CD4-positive, alpha-beta T cell treated with Interleukin-15 for 1 hour (primary cell): ENCODE data around the gene TFDP1.

Source experiments
- DNase-seq: peaks from one replicate; pipeline ENCODE4 v3.0.0-alpha.2; 2020

TFDP1 gene, protein sequence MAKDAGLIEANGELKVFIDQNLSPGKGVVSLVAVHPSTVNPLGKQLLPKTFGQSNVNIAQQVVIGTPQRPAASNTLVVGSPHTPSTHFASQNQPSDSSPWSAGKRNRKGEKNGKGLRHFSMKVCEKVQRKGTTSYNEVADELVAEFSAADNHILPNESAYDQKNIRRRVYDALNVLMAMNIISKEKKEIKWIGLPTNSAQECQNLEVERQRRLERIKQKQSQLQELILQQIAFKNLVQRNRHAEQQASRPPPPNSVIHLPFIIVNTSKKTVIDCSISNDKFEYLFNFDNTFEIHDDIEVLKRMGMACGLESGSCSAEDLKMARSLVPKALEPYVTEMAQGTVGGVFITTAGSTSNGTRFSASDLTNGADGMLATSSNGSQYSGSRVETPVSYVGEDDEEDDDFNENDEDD

GRCh38 chr13:113584205-113584869 is at the start of gene TFDP1:
TFDP1 (plus strand) TSS chr13:113584753; CDS start chr13:113585838, 1,085 bp downstream.
- DNase-seq: peak; percentile 79

DNA sequence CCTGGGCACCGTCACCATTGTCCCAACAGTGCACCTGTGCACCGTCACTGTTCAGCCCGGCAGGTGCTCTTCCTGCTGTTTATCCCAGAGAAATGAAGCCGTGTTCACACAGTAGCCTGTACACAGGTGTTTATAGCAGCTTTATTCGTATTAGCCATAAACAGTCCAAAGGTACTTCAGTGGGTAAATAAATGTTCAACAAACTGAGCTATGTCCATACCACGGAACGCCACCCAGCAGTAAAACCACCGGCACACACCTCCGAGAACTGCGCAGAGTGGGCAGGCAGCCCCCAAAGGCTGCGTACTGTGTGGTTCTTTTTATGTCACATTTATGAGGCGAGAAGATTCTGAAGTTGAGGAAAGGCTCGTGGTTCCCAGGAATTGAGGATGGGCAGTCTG is 49.2 kb upstream of the TFDP1 start:
- no peak for DNase-seq

DNA sequence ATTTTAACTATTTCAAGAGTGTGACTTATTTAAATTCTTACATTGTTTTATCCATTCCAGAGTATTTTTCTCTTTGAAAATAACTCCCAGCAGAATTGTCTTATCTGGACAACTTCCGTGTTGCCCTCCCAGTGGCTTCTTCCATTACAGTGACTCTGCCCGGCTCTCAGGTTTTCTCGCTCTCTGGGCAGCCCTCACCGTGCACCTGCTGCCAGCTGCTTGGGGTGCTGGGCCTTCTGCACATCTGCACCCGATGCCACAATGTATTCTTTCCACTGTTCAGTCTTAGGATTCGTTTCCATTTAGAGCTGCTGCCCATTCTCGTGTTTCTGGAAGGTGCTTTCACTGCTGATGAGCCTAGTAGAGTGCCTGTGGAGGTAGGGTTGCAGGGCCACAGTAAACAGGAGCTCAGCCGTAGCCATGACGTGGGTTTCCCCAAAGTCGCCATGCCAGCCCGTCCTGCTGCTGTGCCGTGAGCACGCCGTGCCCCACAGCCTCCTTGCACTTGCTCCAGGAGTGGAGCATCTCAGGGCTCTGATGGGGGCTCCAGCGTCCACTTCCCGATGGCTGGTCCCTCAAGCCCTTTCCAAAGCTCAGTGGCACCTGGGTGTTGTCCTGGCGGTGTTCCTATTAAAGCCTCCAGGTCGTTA is 48.0 kb upstream of the TFDP1 start:
- DNase-seq: no peak

DNA sequence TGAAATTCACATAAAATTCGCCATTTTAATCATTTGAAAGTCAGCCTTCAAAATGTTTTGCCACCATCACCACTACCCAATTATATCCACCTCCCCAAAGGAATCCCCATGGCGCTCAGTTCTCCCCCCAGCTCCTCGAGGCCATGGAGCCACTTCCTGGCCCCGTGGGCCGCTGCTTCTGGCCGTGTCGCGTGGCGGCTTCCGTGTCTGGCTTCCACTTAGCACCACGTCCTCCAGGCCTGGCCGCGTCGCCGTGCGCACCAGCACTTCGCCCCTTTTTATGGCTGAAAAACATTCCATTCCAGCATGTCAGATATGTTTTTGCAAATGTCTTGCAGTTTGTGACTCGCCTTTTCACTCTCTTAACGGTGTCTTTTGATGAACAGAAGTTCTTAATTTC is 47.3 kb upstream of the TFDP1 start:
- no peak for DNase-seq

GRCh38 chr13:113537909-113538688 is 46.5 kb upstream of the TFDP1 start:
- DNase-seq: no peak

DNA sequence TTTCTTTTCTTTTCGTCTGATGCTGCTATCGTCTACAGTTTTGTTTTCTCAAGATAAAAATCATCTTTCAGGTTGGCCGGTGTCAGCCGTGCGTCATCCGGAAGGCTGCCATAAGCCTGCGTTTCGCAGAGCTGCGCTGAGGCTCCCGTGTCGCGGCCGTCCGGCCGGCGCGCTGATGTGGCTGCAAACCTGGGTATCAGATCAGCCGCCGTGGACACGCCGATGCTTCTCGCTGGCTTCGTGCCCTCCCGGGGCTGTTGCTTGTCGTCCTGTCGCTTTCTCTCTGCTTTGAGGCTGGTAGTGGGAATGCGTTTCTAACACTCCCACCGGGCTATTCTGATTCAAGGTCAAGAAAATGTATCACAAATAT is 45.9 kb upstream of the TFDP1 start:
- DNase-seq: no peak

- DNase-seq: no peak
Observed at GRCh38 chr13:113539176-113539575, 45.4 kb upstream of the TFDP1 start.

GRCh38 chr13:113539822-113540221 is 44.7 kb upstream of the TFDP1 start:
- no peak for DNase-seq

DNA sequence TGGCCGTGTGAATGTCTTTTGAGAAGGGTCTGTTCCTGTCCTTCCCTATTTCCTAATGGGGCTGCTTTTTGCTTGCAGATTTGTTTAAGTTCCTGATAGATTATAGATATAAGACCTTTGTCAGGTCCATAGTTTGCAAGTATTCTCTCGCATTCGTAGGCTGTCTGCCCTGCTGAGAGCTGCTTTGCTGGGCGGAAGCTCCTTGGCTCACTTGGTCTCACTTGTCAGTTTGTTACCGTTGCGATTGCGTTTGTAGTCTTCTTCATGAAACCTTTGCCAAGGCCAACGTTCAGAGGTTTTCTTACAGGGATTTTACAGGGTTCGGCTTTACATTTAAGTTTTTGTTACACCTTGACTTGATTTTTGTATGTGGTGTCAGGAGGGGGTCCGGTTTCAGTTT is 44.0 kb upstream of the TFDP1 start:
- no peak for DNase-seq

- peak; percentile 28 for DNase-seq
Observed at GRCh38 chr13:113542751-113543424, 41.7 kb upstream of the TFDP1 start.

DNA sequence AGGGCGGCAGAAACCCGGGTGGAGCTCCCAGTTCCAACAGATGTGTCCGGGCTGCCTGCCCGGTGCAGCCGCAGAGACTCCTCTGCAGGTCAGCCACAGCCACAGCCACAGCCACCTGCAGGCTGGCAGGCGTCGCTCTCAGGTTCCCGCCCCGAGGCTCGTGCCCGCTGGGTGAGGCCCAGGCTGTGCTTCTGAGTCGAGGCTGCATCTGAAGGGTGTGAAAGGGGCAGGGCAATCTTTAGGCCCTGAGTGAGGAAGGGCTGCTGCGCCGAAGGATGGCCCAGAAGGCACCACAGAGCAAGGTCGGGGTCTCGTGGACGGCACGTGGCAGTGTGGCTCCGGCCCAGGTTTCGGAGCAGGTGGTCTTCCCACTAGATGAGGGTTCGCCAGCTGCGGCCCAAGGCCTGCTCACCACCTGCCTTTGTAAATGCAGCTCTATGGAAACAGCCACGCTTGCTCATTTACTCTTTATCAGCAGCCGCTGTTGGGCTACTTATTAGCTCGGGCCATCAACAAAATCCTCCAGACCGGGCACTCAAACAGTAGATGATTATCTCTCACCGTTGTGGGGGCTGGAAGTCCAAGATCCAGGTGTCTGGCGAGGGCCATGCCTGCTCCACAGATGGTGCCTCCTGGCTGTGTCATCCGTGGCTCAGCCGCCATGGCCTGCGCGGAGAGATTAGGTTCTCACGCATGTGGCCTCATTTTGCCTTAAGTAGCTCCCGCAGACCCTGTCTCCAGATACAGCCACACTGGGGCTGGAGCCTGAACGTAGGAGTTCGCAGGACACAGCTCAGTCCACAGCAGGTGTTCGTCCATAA is 40.3 kb upstream of the TFDP1 start:
- DNase-seq: no peak

DNA sequence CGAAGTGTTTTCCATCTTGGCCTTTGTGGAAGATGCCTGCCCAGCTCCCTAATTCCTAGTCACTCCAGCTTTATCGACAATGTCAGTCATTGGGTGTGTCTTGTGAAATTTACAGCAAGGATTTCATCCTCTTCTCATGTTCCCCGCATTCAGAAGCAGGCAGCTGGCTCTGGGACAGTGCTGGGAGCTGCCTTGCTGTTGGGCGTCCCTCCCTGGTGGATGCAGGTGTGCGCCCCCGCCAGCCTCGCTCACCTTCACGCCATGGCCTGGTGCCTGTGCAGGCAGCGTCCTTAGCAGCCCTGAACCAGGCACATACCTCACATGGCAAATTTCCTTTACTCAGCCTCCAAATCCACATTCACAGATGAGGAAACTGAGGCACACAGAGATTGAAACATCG is 39.7 kb upstream of the TFDP1 start:
- no peak for DNase-seq

DNA sequence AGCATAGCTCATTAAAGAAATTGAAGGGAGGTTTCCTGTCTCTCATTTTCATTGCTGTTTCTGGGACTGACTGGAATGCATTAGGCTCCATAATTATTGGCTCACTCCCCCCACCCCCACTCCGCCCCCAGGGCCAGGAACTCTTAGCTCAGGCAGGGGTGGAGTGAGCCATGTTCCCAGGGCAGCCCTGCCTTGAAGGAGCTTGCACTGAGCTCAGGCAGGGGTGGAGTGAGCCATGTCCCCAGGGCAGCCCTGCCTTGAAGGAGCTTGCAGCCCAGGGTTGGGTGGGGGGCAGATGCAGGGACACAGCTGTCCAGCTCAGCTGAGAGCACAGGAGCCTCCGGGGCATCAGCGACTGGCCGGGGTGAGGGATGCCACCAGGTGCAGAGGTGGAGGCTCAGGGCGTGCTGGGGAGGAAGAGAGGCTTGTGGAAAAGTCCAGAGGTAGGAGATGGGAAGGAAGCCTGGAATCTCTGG is 39.1 kb upstream of the TFDP1 start:
- no peak for DNase-seq

DNA sequence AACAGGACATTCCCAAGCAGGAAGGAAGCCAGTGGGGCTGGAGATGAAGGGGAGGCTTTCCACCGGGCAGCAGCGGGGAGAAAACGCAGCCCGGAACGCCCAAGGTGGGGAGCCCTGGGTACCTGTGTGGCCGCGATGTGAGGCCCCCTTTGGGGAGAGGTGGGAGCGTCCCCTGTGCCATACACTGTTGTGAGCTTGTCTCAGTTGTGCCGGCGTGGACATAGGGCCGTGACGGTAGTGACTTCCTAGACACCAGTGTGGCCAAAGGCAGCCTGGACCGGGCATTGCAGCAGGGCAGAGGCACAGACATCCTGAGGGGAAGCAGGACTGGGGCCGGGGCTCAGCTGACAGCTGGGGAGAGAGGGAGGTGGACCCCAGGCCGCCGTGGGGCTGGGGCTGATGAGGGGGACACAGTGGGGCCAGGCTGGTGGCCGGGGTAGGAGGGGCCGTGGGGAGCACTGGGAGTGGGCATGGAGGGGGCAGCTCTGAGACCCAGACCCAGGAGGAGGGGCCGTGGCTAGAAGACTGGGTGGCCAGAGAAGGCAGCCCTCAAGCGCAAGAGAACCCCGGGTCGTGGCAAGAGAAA is 38.5 kb upstream of the TFDP1 start:
- no peak for DNase-seq

DNA sequence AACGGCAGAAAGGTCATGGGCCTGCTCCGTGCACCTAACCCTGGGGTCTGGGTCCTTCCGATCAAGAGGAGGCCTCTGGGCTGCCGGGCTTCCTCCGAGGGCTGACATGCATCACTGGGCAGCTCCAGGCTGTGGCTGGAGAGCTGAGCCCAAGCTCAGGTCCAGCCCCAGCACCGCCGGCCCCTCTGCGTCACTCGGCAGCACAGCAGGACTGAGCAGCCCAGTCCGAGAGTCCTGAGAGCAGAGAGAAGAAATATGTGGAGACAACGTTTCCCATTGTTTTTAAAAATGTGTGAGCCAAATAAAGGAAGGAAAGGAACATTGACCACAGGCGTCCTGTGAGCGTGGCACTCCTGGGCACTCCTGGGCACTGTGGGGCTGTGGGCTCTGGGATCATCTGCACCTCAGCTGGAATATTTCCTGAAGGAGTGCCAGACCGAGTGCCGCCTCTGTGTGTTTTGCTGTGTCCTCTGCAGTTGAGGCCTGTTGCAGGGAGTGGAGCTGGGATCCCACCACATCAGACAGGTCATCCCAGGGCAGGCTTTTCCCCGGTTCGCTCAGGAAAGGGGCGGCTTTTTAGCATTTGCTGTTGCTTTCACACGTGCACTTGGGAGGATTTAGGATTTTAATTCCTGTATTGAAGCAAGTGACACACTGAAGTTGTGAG is 37.8 kb upstream of the TFDP1 start:
- DNase-seq: no peak

DNA sequence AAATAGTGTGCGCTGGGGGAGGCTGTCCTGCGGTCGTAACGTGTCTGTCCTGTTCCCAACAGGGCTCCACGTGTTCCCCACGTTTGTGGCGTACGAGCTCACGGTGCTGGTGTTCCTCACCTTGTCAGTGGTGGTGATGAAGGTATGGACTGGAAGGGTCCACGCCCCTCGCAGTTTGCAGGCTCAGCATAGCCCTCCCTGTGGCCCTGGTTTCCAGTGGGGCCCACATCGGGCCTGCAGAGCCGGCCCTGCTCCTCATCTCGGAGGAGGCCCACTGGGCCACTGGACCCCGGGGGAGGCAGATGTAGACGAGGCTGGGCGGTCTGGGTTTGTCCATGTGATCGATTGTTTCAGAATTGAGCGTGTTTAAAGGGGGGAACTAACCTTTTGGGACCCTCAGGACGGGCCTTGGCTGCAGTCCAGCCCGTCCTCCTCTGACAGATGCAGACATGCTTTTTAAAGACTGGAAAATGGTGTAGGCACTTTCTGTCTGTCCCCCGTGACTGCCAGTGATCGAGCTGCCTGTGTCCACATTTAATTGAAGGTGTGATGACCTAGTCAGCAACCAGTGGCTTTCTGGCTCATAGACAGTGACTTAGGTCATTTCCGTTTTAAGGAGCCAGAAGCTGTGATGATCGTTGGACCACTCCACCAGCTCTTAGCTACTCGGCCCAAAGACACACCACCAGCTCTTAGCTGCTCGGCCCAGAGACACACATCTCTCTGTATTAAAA is 37.1 kb upstream of the TFDP1 start:
- DNase-seq: no peak

- no peak for DNase-seq
Observed at GRCh38 chr13:113548171-113548641, 36.3 kb upstream of the TFDP1 start.

DNA sequence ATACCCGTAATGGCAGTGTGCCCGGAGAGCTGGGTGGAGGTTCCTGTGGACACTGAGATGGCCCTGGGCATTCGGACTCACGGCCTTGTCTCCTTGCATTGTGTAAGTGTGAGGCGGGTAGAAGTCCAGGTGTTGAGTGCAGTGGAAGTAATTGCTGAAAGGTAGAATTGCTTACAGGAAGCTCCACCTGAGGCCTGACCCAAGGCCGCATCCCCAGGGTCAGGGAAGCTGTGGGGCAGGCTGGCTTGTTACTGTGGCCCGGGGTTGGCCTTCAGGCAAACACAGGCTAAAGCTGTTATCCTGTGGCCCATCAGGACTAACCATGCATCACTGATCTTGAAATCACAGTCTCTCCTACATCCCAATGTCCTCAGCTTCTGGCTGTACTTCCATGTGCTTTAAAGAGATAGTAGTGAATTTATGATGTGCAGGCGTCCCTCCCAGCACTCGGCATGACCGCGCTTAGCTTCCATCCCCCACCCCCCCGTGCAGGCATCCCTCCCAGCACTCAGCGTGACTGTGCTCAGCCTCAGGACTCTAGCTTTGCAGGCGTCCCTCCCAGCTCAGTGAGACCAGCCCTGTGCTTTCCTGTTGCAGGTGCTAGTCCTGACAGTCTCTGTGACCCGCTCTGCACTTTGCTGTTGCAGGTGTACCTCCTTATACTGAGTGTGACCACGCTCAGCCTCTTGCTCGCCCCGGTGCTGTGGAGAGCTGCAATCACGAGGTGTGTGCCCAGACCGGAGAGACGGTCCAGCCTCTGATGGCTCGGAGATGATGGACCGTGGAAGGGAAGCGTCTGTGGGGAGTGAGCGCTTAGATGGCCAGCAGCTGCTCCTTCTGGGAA is 35.6 kb upstream of the TFDP1 start:
- DNase-seq: no peak

- no peak for DNase-seq
Observed at GRCh38 chr13:113550453-113550852, 34.1 kb upstream of the TFDP1 start.
